GM21723 (cell line): ENCODE data around the gene ZNF366.

Experiments
- ATAC-seq: cut with Tn5 transposase; IDR thresholded peaks from one replicate; pipeline ENCODE4 v1.9.1; 2021; ENCODE audit warnings: mild to moderate bottlenecking, moderate library complexity; ENCODE audit not compliant: unreplicated experiment

ZNF366 gene

GRCh38 chr5:72519111-72519510, 11.9 kb upstream of the ZNF366 start:
- no peak for ATAC-seq

GRCh38 chr5:72518001-72518683, 10.9 kb upstream of the ZNF366 start:
- peak; percentile 66 for ATAC-seq

GRCh38 chr5:72516916-72517315, 9.7 kb upstream of the ZNF366 start:
- no peak for ATAC-seq

GRCh38 chr5:72515211-72515610, 8.0 kb upstream of the ZNF366 start:
- no peak for ATAC-seq

- no peak for ATAC-seq
These were observed 5.3 kb upstream of the ZNF366 start for GRCh38 chr5:72512593-72512860.

GRCh38 chr5:72511774-72512592, 4.8 kb upstream of the ZNF366 start:
- ATAC-seq, result no peak

- ATAC-seq, result no peak
These were observed 4.2 kb upstream of the ZNF366 start for GRCh38 chr5:72511366-72511765.

- ATAC-seq, result no peak
These were observed 3.5 kb upstream of the ZNF366 start for GRCh38 chr5:72510610-72511181.

GRCh38 chr5:72509401-72509800, 2.2 kb upstream of the ZNF366 start:
- no peak for ATAC-seq

- ATAC-seq, result peak; percentile 95
These were observed 1.3 kb upstream of the ZNF366 start for GRCh38 chr5:72508241-72509170.

GRCh38 chr5:72507907-72508238, 663 bp upstream of the ZNF366 start:
- no peak for ATAC-seq

- no peak for ATAC-seq
These were observed 1.1 kb downstream of the ZNF366 start for GRCh38 chr5:72506158-72506549.

GRCh38 chr5:72505539-72506157, 1.6 kb downstream of the ZNF366 start:
- ATAC-seq, result no peak

GRCh38 chr5:72505016-72505415, 2.2 kb downstream of the ZNF366 start:
- no peak for ATAC-seq

GRCh38 chr5:72503888-72504491, 3.2 kb downstream of the ZNF366 start:
- no peak for ATAC-seq

GRCh38 chr5:72501488-72501887, 5.7 kb downstream of the ZNF366 start:
- ATAC-seq, result no peak

- ATAC-seq, result no peak
These were observed 7.5 kb downstream of the ZNF366 start for GRCh38 chr5:72499730-72500129.

- no peak for ATAC-seq
These were observed 8.1 kb downstream of the ZNF366 start for GRCh38 chr5:72499090-72499489.

GRCh38 chr5:72498284-72498683, 8.9 kb downstream of the ZNF366 start:
- no peak for ATAC-seq

GRCh38 chr5:72497823-72498222, 9.4 kb downstream of the ZNF366 start:
- ATAC-seq, result no peak

GRCh38 chr5:72495410-72495809, 11.8 kb downstream of the ZNF366 start:
- ATAC-seq, result no peak
